ENCODE results near the gene IMMP2L.

Gene IMMP2L

DNA sequence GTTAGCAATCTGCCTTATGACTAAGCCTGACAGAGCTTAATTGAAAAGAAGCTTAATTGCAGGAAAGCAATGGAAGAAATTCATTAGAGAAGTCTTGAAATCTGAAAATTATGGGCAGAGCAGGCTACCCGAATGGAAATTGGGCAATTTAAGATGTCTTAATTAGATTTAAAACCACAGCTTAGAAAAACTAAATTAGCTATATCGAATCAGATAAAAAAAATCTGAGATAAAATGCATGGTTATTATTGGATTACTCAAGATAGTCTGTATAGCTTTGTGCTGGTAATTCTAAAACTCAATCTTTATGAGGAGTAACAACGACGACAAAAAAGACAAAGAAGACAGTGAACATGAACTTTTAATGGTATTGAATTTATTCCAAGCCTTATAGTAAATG is 719.5 kb downstream of the IMMP2L start:
- DNase-seq: no peak

DNA sequence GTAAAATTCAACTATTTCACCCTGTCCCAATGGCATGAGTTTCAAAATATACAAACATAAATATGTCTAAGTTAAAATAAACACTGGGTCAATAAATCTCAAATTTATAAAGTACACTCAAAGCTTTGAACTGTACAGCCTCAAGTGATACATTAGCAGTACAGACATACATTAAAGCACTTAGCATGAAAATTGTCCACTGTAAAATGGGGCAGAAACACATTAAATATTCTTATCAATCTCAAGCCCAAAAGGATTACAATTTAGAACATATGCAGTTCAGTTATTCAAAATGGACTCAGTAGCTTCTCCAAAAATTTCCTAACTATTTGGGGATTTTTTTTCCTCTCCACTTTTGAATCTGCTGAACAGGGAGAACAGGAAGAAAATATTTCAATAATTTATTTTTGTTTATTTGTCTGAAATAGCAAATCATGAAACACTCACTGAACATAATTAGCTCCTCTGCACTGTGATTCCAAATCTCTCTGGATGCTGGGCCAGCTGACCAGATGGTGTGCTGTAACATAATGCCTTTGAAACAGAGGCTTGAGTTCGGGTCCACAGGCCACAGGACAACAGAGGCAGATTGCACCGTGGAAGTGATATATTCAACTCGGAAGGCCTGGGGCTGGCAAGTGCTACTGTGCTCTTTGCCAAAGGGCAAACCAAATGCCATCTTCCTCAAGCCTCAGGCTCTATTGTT is 720.3 kb downstream of the IMMP2L start:
- DNase-seq: peak; percentile 90

- DNase-seq: peak; percentile 87
Measured at GRCh38 chr7:110839866-110840265, 722.4 kb downstream of the IMMP2L start.

DNA sequence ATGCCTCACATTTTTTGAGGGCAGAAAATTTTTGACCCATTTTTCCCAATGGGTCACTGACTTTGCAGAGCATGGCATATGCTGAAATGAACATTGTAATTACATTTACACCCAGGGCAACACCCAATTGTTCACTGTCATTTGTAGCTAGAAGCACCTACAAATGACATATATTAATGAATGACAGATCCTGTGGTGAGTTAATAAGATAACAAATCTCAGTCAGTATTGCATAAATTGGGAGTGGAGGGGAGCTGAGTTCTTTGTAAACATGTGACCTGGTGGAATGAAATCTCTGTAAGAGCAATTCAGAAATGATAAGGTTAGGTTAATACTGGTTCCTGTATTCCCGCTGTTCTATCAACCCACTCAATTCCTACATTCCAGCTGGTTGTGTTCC is 726.4 kb downstream of the IMMP2L start:
- DNase-seq: no peak

- no peak for DNase-seq
Measured at GRCh38 chr7:110835218-110835617, 727.1 kb downstream of the IMMP2L start.

- no peak for DNase-seq
Measured at GRCh38 chr7:110831419-110831818, 730.9 kb downstream of the IMMP2L start.

GRCh38 chr7:110830778-110831177 is 731.5 kb downstream of the IMMP2L start:
- no peak for DNase-seq

DNA sequence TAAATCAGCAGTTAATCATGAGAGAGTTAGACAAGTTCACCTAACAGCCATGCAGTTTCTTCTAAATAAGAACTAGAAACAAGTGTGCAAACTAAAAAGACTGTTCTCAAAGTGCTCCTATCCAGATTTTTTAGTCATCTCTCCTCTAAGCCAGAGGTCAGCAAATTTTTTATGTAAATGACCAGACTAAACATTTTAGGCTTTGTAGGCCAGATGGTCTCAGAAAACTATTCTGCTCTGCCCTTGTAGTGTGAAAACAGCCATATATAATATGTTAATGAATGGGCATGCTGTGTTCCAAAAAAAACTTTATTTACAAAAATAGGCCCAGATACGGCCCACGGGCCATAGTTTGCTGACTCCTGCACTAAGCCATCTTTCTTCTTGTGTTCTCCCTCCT is 734.4 kb downstream of the IMMP2L start:
- DNase-seq: no peak

DNA sequence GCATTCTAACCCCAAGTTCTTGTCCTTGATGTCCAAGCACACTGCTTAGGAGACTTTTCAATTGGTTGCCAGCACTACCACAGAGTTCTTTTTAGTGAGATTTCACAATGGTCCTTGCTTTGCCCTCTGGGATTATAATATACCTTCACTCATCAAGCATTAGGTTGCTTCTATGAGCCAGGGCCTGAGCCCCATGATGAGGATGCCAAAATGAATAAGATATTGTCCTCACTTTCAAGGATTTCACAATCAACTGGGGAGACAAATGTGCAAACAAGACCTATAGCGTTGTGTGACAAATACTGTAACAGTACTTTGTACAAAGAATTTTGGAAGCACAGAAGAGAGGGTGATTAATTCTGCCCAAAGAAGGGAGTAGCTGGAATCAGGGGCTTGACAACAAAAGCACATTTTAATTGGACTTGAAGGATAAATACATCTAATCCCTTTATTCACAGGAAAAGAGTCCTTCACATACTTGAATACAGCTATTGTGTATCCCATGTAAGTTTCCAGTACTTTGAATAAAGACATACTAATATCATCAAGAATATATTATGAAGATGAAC is 734.9 kb downstream of the IMMP2L start:
- no peak for DNase-seq

- DNase-seq: no peak
Measured at GRCh38 chr7:110813986-110814385, 748.3 kb downstream of the IMMP2L start.

GRCh38 chr7:110809832-110810231 is 752.5 kb downstream of the IMMP2L start:
- peak; percentile 56 for DNase-seq

- DNase-seq: peak; percentile 93
Measured at GRCh38 chr7:110808361-110808760, 753.9 kb downstream of the IMMP2L start.

DNA sequence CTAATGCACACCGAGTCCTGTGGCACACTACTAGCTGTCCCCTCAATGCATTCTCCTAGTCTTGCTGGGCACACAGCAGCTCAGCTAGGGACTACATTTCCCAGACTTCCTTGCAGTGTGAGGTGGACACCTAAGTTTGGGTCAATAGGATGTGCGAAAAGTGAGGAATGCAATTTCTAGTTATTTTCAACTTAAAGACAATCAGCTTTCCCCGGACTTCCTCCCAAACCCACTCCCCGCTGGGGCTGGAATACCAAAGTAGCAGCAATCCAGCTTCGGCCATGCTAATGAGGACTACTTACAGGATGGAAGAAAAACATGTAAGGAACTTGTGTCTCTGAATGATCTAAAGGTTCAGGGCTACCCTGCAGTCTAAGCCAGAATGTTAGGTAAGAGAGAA is 757.8 kb downstream of the IMMP2L start:
- DNase-seq: no peak

GRCh38 chr7:110803602-110804143 is 758.6 kb downstream of the IMMP2L start:
- no peak for DNase-seq

- DNase-seq: no peak
Measured at GRCh38 chr7:110801502-110801901, 760.8 kb downstream of the IMMP2L start.

- DNase-seq: no peak
Measured at GRCh38 chr7:110800984-110801383, 761.3 kb downstream of the IMMP2L start.

GRCh38 chr7:110797656-110798055 is 764.6 kb downstream of the IMMP2L start:
- DNase-seq: no peak

- no peak for DNase-seq
Measured at GRCh38 chr7:110790992-110791391, 771.3 kb downstream of the IMMP2L start.

GRCh38 chr7:110786328-110786965 is 775.8 kb downstream of the IMMP2L start:
- peak; percentile 61 for DNase-seq

DNA sequence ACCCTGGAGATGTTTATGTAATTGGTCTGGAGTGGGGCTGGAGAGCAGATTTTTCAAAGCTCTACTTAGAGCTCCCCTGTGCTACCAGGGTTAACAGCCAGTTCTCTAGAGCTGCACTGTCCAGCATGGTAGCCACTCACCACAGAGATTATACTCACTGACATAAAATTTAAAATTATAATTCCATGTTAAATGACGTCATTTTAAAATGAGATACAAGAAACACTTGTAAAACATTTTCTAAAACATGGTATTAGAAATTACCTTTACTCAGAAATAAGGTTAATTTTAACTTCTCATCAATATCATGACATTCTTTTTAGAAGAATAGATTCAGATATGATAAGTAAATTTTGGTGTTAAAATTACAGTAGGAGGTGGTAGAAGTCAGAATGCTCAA is 777.5 kb downstream of the IMMP2L start:
- DNase-seq: no peak

DNA sequence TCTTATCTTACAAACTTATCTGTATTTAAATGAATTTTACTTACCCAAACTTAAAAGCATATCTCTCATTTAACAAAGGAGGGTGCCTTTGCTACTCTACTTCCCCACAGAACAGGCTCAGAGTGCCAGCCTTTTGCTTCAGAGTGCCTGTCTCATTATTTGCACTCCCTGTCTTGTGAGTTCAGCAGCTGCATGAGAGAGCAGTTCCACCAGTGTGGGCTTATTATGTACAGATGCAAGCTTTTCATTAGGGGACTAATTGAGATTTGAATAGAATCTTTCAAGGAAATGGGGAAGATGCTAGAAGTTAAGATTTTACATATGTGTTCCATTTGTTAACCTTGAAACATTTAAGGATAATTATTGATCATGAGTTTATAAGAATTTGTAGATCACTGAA is 781.6 kb downstream of the IMMP2L start:
- DNase-seq: no peak

- DNase-seq: no peak
Measured at GRCh38 chr7:110779339-110779738, 783.0 kb downstream of the IMMP2L start.

GRCh38 chr7:110775046-110775445 is 787.2 kb downstream of the IMMP2L start:
- DNase-seq: no peak

- no peak for DNase-seq
Measured at GRCh38 chr7:110774071-110774470, 788.2 kb downstream of the IMMP2L start.

All from DMS 273 treated with DMSO at 0.1 percent for 48 hours (cell line).